K562 (cell line): Measurements from ENCODE around the gene RIMOC1. TPM values are rescaled to one million over a fixed set of nuclear protein-coding genes. Genes with fewer than 3 reads are reported as not detected.

Experiments
- BRD9 ChIP-seq: fragments of 450-650 bp; IDR thresholded peaks from 2 replicates; pipeline ENCODE4 v1.6.1; 2018; ENCODE audit warnings: low read depth; ENCODE audit not compliant: partially characterized antibody
- BRF2 ChIP-seq: IDR thresholded peaks from 3 replicates; pipeline ENCODE4 v1.6.1; 2011; ENCODE audit warnings: borderline replicate concordance, mild to moderate bottlenecking; ENCODE audit not compliant: insufficient read length, insufficient read depth
- DPF2 ChIP-seq: fragments of 450-650 bp; IDR thresholded peaks from 2 replicates; pipeline ENCODE4 v1.6.1; 2016
- EHMT2 ChIP-seq: fragments of 450-650 bp; IDR thresholded peaks from 2 replicates; pipeline ENCODE4 v1.6.1; 2018; ENCODE audit warnings: antibody characterized with exemption
- ELK3 ChIP-seq: fragments of 450-650 bp; formaldehyde crosslinking; IDR thresholded peaks from 2 replicates; pipeline ENCODE4 v1.4.0; 2020; ENCODE audit warnings: mild to moderate bottlenecking
- SMAD4 ChIP-seq: fragments of 250-450 bp; sonication (Bioruptor Pico); conservative IDR thresholded peaks from 2 replicates; pipeline ENCODE4 v1.8.0; 2021; ENCODE audit warnings: inconsistent platforms, mild to moderate bottlenecking, moderate library complexity
- TAL1 ChIP-seq: fragments of 450-650 bp; IDR thresholded peaks from 2 replicates; pipeline ENCODE4 v1.6.1; 2016; ENCODE audit warnings: mild to moderate bottlenecking
- ZC3H4 ChIP-seq: sonication (generic); formaldehyde crosslinking; IDR thresholded peaks from 2 replicates; pipeline ENCODE4 v1.9.0; 2021; ENCODE audit warnings: missing genetic modification reagents, borderline replicate concordance
- ZNF407 ChIP-seq: fragments of 450-650 bp; IDR thresholded peaks from 2 replicates; pipeline ENCODE4 v1.6.1; 2016; ENCODE audit warnings: low read depth
- ZNF592 ChIP-seq: fragments of 450-650 bp; IDR thresholded peaks from 2 replicates; pipeline ENCODE4 v1.6.1; 2017; ENCODE audit warnings: antibody characterized with exemption, mild to moderate bottlenecking
- ZNF77 ChIP-seq: fragments of 250-450 bp; sonication (Bioruptor Pico); IDR thresholded peaks from 2 replicates; pipeline ENCODE4 v1.5.0; 2020
- ZNF830 ChIP-seq: fragments of 250-450 bp; sonication (Bioruptor Pico); IDR thresholded peaks from 2 replicates; pipeline ENCODE4 v1.5.0; 2021; ENCODE audit warnings: mild to moderate bottlenecking
- polyA plus RNA-seq, 8 experiments: library from polyadenylated mRNA; depleted of rRNA in 4 of 8; stranded (reverse) in 5 of 8; unstranded in 3 of 8; fragments of >200 nt; fragmentation: Nextera tagmentation in 2 of 8; fragmentation: Illumina TruSeq in 1 of 8; extraction: Ambion mirVana in 2 of 8; extraction: Trizol in 1 of 8; gene quantifications; 2 replicates each; pipeline versions ENCODE4 v1.2.1 to v1.2.3, GENCODE V29; 2011 to 2014; ENCODE audit warnings: inconsistent platforms in 1 of 8, missing spikeins in 1 of 8
- total RNA-seq, 7 experiments: library from RNA; depleted of rRNA in 6 of 7; stranded (reverse); fragments of >200 nt in 6 of 7; fragmentation: Illumina TruSeq in 2 of 7; extraction: Trizol in 2 of 7; gene quantifications; 2 replicates each; pipeline versions ENCODE4 v1.2.1 to v1.2.3, GENCODE V29; 2011 to 2021; ENCODE audit warnings: low replicate concordance in 1 of 7

RIMOC1 gene
- total and polyA plus RNA-seq, 9 of the 15 experiments (the other 6 are each of a cell fraction or from before 2014, with no cell fraction given) = 11.6 to 63.1 (median 30.8) TPM

- TF ChIP-seq ZNF407 (no peak), BRF2 (no peak), EHMT2 (0 out of 2 replicates have a peak, but pooled peaks have one; percentile 8), ZC3H4 (no peak), DPF2 (peak; percentile 85), SMAD4 (peak; percentile 96), ZNF592 (peak; percentile 74), TAL1 (peak; percentile 84), BRD9 (peak; percentile 46), ZNF830 (CRISPR knock-in tag) (0 out of 2 replicates have a peak, but pooled peaks have one; percentile 78), ZNF77 (CRISPR knock-in tag) (no peak), ELK3 (no peak)
Measured at GRCh38 chr5:41883243-41883642, 20.9 kb upstream of the RIMOC1 start (continued).
